ENCODE results near the gene KY. TPM values are rescaled to one million over a fixed set of nuclear protein-coding genes. Genes with fewer than 3 reads are reported as not detected.

Gene KY
- total RNA-seq, 2 experiments from 2014 or later = not detected

- Histone ChIP-seq H3K36me3 (ENCODE audit: insufficient read depth, low read length) (no peaks in the 10 kb centered on the region), H4K20me1 (ENCODE audit: insufficient read depth, low read length) (no peaks in the 10 kb centered on the region), H3K4me3 (ENCODE audit: low read depth, low read length, poor library complexity, severe bottlenecking) (no peak overlapping the region), H3K79me2 (ENCODE audit: insufficient read depth, low read depth, low read length) (no peaks in the 10 kb centered on the region), H3K9me2 (ENCODE audit: insufficient read depth, low read length) (no peaks in the 10 kb centered on the region), H3K4me2 (ENCODE audit: low read length) (no peak overlapping the region), H2AFZ (ENCODE audit: low read length) (no peak overlapping the region), H3K27ac (ENCODE audit: low read depth, low read length, poor library complexity, severe bottlenecking) (no peak overlapping the region), H3K9me3 (ENCODE audit: low read length) (no peaks in the 10 kb centered on the region), H3K4me1 (ENCODE audit: insufficient read depth, low read length, poor library complexity, severe bottlenecking) (no peaks in the 10 kb centered on the region)
- no peak for DNase-seq (ENCODE audit: low spot score)
- no TSS peak for BruUV-seq (replicated peaks)
- intact Hi-C loops (cut with micrococcal nuclease; ENCODE audit: unreplicated experiment) = no loop called here
- CTCF ChIA-PET (ENCODE audit: unreplicated experiment) = no interaction called here
- TF ChIP-seq EZH2phosphoT487 (IDR thresholded peaks at IDR 0.05; ENCODE audit: borderline replicate concordance, low read depth, low read length) = no peak
- TF ChIP-seq, protein P1, sequence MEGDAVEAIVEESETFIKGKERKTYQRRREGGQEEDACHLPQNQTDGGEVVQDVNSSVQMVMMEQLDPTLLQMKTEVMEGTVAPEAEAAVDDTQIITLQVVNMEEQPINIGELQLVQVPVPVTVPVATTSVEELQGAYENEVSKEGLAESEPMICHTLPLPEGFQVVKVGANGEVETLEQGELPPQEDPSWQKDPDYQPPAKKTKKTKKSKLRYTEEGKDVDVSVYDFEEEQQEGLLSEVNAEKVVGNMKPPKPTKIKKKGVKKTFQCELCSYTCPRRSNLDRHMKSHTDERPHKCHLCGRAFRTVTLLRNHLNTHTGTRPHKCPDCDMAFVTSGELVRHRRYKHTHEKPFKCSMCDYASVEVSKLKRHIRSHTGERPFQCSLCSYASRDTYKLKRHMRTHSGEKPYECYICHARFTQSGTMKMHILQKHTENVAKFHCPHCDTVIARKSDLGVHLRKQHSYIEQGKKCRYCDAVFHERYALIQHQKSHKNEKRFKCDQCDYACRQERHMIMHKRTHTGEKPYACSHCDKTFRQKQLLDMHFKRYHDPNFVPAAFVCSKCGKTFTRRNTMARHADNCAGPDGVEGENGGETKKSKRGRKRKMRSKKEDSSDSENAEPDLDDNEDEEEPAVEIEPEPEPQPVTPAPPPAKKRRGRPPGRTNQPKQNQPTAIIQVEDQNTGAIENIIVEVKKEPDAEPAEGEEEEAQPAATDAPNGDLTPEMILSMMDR (conservative IDR thresholded peaks at IDR 0.05; ENCODE audit: low read length) = no peak
- POLR2A ChIA-PET = interaction anchor here (0.6 kb wide), 1 partner anchor 175 kb away, joined by 3 read pairs; no protein-coding TSS in a partner anchor
These were observed 30.1 kb upstream of the KY start for GRCh38 chr3:134680796-134681521.

DNA sequence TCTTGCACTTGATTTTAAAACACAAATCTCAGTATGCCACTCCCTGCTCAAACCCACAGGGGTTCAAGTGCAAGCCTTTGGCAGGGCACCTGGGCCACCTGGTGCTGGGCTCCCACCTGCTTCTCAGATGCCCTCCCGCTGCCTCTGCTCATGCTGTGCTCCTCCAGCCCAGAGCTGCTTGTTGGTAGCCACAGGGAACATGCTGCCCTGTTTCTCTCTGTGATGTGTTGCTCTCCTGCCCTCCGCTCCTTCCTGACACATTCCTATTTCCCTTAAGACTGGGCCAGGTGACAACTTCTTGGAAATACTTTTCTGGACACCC, 27.1 kb upstream of the KY start:
- Histone ChIP-seq H3K4me3 (ENCODE audit: low read depth, low read length, poor library complexity, severe bottlenecking) (no peak overlapping the region), H3K36me3 (ENCODE audit: insufficient read depth, low read length) (no peaks in the 10 kb centered on the region), H4K20me1 (ENCODE audit: insufficient read depth, low read length) (no peaks in the 10 kb centered on the region), H3K9me3 (ENCODE audit: low read length) (no peaks in the 10 kb centered on the region), H3K4me1 (ENCODE audit: insufficient read depth, low read length, poor library complexity, severe bottlenecking) (no peaks in the 10 kb centered on the region), H3K79me2 (ENCODE audit: insufficient read depth, low read depth, low read length) (no peaks in the 10 kb centered on the region), H3K4me2 (ENCODE audit: low read length) (no peak overlapping the region), H2AFZ (ENCODE audit: low read length) (no peak overlapping the region), H3K27ac (ENCODE audit: low read depth, low read length, poor library complexity, severe bottlenecking) (no peak overlapping the region), H3K9me2 (ENCODE audit: insufficient read depth, low read length) (no peaks in the 10 kb centered on the region)
- BruUV-seq (replicated peaks) = no TSS peak
- ChIA-PET POLR2A (interaction anchor here (0.6 kb wide), 1 partner anchor 619 kb away, joined by 3 read pairs; no protein-coding TSS in a partner anchor), CTCF (ENCODE audit: unreplicated experiment) (no interaction called here)
- DNase-seq (ENCODE audit: low spot score) = no peak
- TF ChIP-seq EZH2phosphoT487 (IDR thresholded peaks at IDR 0.05; ENCODE audit: borderline replicate concordance, low read depth, low read length) = no peak
- TF ChIP-seq, protein P1 (conservative IDR thresholded peaks at IDR 0.05; ENCODE audit: low read length) = no peak
- intact Hi-C loops (cut with micrococcal nuclease; ENCODE audit: unreplicated experiment) = loop anchor here (2.0 kb wide), 1 partner anchor 77 kb away; no protein-coding TSS in a partner anchor

Data from OCI-LY7 (cell line).